ENCODE results near the gene CRB3.

GRCh38 chr19:6459262-6460098, 4.6 kb upstream of the CRB3 start, which contains the start of gene SLC25A23:
- TF ChIP-seq POLR2A (IDR thresholded peaks at IDR 0.05) (no peak), CTCF (IDR thresholded peaks at IDR 0.05) (no peak), POLR2AphosphoS5 (IDR thresholded peaks at IDR 0.05) (no peak)
